GM19043 (cell line): ENCODE measurements around the gene IGSF21.
"Not testable (repeated sequence)": the region's sequence is repeated elsewhere in the genome, so short reads cannot be mapped to it uniquely, and the experiment has no call there.

ENCODE experiments used
- ATAC-seq: cut with Tn5 transposase; IDR thresholded peaks from one replicate; pipeline ENCODE4 v1.9.1; 2021; ENCODE audit warnings: low read depth; ENCODE audit not compliant: unreplicated experiment

The IGSF21 gene

DNA sequence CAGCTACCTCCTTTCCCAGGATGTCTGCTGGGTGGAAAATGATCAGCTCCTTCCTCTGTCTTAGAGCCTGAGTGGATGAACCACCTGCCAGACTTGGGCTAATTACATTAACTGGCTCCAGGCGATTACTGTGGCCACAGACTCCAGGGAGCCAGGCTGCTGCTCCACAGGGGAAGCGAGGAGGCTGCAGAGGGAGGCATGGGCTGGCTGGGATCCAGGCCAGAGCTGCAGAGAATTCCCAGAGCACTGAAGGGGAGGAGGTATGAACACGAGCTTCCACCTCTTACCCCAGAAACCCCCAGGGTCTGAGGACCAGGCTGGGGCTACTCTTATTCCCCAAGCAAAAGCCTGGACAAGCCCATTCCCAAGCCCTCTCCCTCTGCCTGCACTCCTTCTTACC lies 237.2 kb downstream of the IGSF21 start:
- ATAC-seq = no peak

DNA sequence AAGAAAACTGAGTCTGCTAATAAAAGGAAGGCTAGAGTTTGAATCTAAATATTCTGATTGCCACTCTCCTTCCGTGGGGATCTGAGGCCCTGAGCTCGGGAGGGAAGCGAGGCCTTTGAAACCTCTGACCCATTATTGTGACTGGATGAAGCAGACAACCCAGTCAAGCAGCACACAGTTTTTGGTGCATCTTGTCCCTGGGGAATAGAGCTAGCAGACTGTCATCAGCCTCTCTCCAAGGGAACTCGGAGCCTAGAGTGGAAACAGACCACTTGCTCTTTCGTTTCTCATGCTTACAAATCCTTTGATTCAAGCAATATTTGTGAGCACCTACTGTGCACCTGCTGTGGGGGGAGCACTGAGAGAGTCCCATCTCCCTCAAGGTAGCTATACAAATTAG lies 240.0 kb downstream of the IGSF21 start:
- no peak for ATAC-seq

DNA sequence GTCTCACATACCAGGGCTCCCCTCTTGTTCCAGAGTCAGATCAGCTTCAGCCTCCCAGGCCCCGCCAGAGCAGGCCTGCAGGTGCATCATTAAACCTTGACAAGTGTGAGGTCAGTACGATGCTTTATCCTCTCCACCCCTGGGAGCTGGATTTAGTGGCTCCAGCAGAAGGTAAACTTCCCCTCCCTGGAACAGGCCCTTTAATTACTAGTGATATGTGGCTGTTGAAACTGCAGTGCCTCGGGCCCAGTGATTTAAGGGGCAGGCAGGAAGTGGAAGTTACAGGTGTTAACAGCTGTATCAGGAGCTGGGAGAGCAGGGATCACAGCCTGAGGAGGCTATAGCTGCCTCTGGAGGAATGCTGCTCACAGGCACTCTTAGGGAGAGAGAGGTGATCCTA lies 240.8 kb downstream of the IGSF21 start:
- ATAC-seq = no peak

DNA sequence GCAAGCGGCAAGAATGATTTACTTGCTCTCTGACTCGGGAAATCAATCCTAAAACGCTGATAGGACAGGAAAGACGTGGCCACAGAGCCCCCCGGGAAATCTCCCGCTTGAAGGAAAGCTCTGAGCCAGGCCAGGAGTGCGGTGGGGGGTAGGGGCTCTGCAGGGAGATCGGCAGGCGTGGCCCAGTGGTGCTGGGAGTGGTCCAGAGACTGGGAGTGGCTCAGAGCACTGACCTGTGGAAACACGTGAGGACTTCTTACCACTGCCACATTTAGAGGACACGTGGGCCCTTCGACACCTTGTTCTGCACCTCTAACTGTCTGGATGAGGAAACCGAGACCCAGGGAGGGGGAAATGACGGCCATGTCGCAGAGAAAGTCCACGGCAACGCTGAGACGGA lies 243.1 kb downstream of the IGSF21 start:
- no peak for ATAC-seq

GRCh38 chr1:18351735-18352134 lies 244.1 kb downstream of the IGSF21 start:
- no peak for ATAC-seq

- ATAC-seq = no peak
Observed at GRCh38 chr1:18352636-18353265, 245.2 kb downstream of the IGSF21 start.

DNA sequence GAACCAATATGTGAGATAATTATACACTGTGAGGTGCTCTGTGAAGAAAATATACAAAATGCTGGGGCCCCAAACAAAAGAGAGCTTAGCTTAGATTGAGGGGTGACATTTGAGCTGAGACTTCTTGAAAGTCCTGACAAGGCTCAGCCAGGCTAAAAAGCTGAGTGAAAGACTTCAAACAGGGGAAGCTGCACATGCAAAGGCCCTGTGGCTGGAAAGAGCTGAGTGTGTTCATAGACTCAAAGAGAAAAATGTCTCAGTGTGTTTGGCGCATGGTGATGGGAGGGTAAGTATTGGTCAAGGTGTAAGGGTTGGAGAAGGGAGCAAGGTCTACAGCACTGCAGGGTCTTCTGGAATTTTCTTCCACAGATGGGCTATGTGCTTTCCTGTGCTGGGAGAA lies 245.9 kb downstream of the IGSF21 start:
- no peak for ATAC-seq

- no peak for ATAC-seq
Observed at GRCh38 chr1:18353992-18354391, 246.4 kb downstream of the IGSF21 start.

DNA sequence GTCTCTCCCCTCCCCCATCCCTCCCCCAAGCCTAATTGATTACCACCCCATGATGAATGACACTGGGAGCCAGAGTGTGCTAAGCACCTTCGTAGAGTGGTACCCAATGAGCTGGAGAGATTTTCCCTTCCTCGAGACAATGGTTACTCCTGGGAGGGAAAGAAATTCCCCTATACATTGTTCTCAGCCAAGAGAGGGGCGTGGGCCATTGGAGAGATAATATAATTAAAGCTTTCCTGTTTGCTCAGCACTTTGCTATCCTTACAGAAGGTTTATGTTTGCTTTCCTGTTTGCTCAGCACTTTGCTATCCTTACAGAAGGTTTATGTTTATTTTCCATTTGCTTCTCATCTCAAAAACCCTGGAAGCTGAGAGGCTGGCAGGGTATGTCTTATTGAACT lies 247.0 kb downstream of the IGSF21 start:
- ATAC-seq = no peak

DNA sequence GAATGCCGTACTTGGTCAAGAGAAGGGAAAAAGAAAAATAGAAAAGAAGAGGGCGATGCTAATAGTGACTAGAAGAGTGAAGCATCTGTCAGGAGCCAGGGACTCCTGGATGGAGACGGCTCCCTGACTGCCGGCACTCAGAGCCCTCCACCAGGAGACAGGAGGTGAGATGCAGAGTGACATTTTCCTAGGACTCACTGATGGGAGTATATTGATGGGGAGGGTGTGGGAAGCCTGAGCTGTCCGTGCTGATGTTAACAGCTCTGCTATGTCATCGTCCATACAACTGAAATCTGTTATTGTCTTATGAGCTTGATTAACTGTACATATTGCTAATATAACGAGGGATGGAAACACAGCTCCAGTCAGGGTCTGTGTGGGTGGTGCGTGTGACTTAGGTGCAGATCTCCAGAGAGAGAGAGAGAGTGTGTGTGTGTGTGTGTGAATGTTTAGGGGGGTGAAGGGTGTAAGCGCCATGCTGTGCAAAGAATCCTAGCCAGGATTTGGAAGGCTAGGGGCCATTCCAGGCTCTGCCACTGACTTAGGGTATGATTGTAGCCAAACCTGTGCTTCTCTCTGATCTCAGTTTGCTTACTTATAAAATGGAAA lies 250.1 kb downstream of the IGSF21 start:
- no peak for ATAC-seq

- ATAC-seq = no peak
Observed at GRCh38 chr1:18358600-18358999, 251.0 kb downstream of the IGSF21 start.

- no peak for ATAC-seq
Observed at GRCh38 chr1:18360251-18360650, 252.7 kb downstream of the IGSF21 start.

DNA sequence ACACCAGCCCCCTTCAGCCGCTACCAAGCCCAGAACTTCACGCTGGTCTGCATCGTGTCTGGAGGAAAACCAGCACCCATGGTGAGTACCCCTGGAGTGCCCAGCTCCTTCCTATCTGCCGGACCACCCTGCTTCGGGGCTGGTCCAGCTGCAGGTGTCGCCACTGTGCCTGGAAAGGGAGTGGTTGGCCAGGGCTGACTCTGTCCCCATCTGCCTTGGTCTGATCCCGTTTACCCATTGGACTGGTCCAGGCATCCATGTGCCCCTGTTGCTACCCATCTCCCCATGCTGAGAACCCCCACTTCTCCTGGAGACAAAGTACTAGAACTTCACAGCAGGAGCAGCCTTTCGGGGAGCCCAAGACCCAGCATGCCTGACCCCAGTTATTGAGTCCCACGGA lies 254.6 kb downstream of the IGSF21 start:
- no peak for ATAC-seq

GRCh38 chr1:18363436-18363835 lies 255.8 kb downstream of the IGSF21 start:
- ATAC-seq = no peak

DNA sequence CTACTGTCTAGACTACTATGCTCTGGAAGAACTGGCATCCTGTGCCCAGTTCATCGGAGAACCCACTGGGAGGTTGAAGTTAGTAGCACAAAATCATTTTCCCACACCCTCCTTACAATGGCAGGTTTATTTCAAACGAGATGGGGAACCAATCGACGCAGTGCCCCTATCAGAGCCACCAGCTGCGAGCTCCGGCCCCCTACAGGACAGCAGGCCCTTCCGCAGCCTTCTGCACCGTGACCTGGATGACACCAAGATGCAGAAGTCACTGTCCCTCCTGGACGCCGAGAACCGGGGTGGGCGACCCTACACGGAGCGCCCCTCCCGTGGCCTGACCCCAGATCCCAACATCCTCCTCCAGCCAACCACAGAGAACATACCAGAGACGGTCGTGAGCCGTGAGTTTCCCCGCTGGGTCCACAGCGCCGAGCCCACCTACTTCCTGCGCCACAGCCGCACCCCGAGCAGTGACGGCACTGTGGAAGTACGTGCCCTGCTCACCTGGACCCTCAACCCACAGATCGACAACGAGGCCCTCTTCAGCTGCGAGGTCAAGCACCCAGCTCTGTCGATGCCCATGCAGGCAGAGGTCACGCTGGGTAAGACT lies 257.6 kb downstream of the IGSF21 start:
- ATAC-seq = no peak

DNA sequence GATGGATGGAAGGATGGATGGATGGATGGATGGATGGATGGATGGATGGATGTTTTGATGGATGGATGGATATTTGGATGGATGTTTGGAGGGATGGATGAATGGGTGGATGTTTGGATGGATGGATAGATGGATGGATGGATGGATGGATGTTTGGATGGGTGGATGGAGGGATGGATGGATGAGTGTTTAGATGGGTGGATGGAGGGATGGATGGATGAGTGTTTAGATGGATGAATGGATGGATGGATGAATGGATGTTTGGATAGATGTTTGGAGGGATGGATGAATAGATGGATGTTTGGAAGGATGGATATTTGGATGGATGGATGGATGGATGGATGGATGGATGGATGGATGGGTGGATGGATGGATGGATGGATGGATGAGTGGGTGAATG lies 264.9 kb downstream of the IGSF21 start:
- ATAC-seq = not testable (repeated sequence)

DNA sequence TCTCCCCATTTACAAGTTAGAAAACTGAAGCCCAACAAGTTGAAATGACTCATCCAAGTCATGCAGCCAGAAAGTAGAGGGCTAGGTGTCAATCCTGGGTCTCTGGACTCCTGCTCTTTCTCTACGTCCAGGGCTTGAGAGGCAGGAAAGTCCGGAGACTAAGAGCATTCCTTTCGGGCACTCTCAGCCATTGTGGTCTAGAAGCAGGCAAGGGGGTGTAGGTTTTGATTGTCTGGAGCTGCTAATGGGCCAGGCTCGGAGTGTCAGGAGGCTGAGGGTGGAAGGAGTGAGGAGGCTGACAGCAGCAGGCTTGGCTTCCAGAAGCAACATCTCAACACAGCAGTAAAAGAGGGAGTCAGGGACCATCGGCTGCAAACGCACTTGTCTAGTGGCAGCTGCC lies 265.6 kb downstream of the IGSF21 start:
- no peak for ATAC-seq

- ATAC-seq = no peak
Observed at GRCh38 chr1:18373882-18374493, 266.4 kb downstream of the IGSF21 start.

GRCh38 chr1:18376661-18377060 lies 269.1 kb downstream of the IGSF21 start:
- ATAC-seq = no peak

GRCh38 chr1:18380288-18380687 lies 272.7 kb downstream of the IGSF21 start:
- no peak for ATAC-seq

GRCh38 chr1:18384059-18384458 lies 276.5 kb downstream of the IGSF21 start:
- no peak for ATAC-seq

- no peak for ATAC-seq
Observed at GRCh38 chr1:18384471-18384870, 276.9 kb downstream of the IGSF21 start.
